ENCODE measurements around the gene DPYD.

Gene DPYD

DNA sequence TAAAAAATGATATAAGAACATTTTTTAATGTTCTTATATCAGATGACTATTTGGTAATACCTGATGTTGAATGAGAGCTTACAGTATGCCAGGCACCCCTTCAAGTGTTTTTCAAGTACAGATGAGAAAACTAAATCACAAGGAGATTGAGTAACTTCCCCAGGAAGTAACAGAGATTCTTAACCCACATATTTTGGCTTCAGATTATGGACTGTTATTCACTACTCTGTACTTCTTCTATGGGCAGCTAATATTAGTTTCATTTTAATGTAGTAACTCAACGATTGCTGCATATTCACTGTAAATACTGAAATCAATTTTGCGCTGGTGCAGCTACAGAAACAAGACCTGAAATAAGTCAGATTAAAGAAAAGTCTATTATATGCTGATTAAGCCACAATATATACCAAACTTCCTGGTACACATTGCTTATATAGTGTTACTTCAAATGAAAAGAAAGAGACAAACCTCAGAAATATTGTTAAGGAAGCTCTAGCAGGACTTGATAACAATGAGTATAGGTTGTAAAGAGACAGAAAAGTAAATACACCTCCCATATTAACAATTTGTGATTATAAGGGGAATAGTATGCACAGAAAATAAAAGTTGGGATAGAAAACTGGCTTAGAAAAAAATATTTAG is 19.7 kb downstream of the DPYD start:
- H3K4me3 ChIP-seq (ENCODE audit: low read length): no peak overlapping the region
- TF ChIP-seq, protein P1, sequence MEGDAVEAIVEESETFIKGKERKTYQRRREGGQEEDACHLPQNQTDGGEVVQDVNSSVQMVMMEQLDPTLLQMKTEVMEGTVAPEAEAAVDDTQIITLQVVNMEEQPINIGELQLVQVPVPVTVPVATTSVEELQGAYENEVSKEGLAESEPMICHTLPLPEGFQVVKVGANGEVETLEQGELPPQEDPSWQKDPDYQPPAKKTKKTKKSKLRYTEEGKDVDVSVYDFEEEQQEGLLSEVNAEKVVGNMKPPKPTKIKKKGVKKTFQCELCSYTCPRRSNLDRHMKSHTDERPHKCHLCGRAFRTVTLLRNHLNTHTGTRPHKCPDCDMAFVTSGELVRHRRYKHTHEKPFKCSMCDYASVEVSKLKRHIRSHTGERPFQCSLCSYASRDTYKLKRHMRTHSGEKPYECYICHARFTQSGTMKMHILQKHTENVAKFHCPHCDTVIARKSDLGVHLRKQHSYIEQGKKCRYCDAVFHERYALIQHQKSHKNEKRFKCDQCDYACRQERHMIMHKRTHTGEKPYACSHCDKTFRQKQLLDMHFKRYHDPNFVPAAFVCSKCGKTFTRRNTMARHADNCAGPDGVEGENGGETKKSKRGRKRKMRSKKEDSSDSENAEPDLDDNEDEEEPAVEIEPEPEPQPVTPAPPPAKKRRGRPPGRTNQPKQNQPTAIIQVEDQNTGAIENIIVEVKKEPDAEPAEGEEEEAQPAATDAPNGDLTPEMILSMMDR (conservative IDR thresholded peaks at IDR 0.05; ENCODE audit: low read depth, low read length): no peak
- DNase-seq (ENCODE audit: low read depth): no peak

DNA sequence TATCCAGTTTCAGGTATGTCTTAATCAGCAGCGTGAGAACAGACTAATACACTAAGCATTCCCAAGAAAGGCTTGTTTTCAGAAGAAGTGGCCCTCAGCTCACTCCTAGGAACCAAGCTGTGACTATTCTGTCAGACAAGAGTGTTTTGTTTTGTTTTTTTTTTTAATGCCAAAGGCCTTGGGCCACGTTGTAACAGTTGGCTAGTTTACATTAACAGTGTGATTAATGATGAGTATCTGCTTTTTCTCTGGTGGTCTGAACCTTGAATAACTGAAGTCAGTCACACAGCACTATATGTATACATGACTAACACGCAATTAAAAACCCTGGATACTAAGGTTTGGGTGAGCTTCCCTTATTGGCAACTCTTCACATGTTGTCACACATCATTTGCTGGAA is 21.9 kb downstream of the DPYD start:
- DNase-seq (ENCODE audit: low read depth): no peak
- no peak overlapping the region for H3K4me3 ChIP-seq (ENCODE audit: low read length)
- TF ChIP-seq, protein P1 (conservative IDR thresholded peaks at IDR 0.05; ENCODE audit: low read depth, low read length): no peak

DNA sequence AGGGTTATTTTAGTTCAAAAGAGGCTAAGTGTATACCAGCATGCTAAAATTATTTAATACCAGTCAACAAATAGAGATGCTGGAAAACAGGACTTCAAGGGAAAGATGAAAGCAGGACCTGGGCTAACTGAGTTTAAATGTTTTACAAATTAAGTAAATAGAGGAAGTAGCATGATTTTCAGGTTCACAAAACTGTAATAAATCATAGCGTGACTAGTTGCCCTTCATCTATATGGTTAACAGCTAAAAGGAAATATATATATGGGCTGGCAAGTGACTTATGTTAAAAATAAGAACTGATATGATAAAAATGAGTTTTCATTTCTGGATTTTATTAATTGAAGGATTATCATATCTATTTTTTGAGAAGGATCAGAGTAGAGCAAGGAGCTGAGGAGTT is 25.6 kb downstream of the DPYD start:
- H3K4me3 ChIP-seq (ENCODE audit: low read length): no peak overlapping the region
- no peak for DNase-seq (ENCODE audit: low read depth)
- TF ChIP-seq, protein P1 (conservative IDR thresholded peaks at IDR 0.05; ENCODE audit: low read depth, low read length): no peak

GRCh38 chr1:97893844-97894243 is 27.0 kb downstream of the DPYD start:
- DNase-seq (ENCODE audit: low read depth): no peak
- TF ChIP-seq, protein P1 (conservative IDR thresholded peaks at IDR 0.05; ENCODE audit: low read depth, low read length): no peak
- H3K4me3 ChIP-seq (ENCODE audit: low read length): no peak overlapping the region

- TF ChIP-seq, protein P1 (conservative IDR thresholded peaks at IDR 0.05; ENCODE audit: low read depth, low read length): no peak
- H3K4me3 ChIP-seq (ENCODE audit: low read length): no peak overlapping the region
- no peak for DNase-seq (ENCODE audit: low read depth)
Observed at GRCh38 chr1:97886199-97886598, 34.6 kb downstream of the DPYD start.

DNA sequence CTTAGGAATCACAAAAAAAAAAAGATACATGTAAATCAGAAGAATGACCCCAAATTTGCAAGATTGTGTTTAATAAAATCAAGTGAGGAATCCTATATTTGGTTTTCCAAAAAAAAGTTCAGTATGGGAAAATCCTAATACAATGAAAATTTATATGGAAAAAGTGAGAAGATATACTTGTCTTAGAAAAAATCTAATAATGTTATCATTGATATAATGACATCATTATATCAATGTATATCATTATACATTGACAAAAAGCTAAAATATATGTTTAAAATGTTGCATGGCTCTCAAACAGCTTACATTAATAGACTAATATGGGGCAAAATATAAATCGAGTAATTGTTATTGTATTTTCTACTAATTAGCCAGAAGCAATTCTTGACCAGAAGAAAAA is 37.0 kb downstream of the DPYD start:
- TF ChIP-seq, protein P1 (conservative IDR thresholded peaks at IDR 0.05; ENCODE audit: low read depth, low read length): no peak
- DNase-seq (ENCODE audit: low read depth): no peak

GRCh38 chr1:97877307-97877706 is 43.5 kb downstream of the DPYD start:
- no peak for DNase-seq (ENCODE audit: low read depth)
- no peak overlapping the region for H3K4me3 ChIP-seq (ENCODE audit: low read length)
- TF ChIP-seq, protein P1 (conservative IDR thresholded peaks at IDR 0.05; ENCODE audit: low read depth, low read length): no peak

More for the DNA sequence above, 37.0 kb downstream of the DPYD start:
- no peak overlapping the region for H3K4me3 ChIP-seq (ENCODE audit: low read length)

All from retinal pigment epithelial cell (primary cell).